Gastroesophageal sphincter (tissue), 4 donors: ENCODE measurements around the gene MMRN2. TPM values are rescaled to one million over a fixed set of nuclear protein-coding genes. Genes with fewer than 3 reads are reported as not detected.
A peak's percentile ranks its signal among the peaks of the same experiment; 100 is the strongest.

Experiments used
- ATAC-seq: fragments of 150-250 bp; one replicate; pipeline ENCODE4 v1.9.1; 2016; ENCODE audit warnings: mild to moderate bottlenecking, moderate library complexity
- H3K27ac ChIP-seq, 4 donors: fragments of 200-600 bp; sonication (generic) in 3 of 4; 1 replicate in 3 of 4; 2 replicates in 1 of 4; pipeline ENCODE4 v1.5.1; 2016 to 2019
- H3K27me3 ChIP-seq: fragments of 200-600 bp; sonication (generic); one replicate; pipeline ENCODE4 v1.5.1; 2019
- H3K36me3 ChIP-seq, 2 donors: fragments of 200-600 bp; sonication (generic); one replicate each; pipeline ENCODE4 v1.5.1; 2019; ENCODE audit warnings: control low read depth in 1 of 2
- H3K4me1 ChIP-seq, 3 donors: fragments of 200-600 bp; sonication (generic); 1 replicate in 2 of 3; 2 replicates in 1 of 3; pipeline ENCODE4 v1.5.1; 2016 to 2019; ENCODE audit warnings: control low read depth in 2 of 3
- H3K4me3 ChIP-seq, 2 donors: fragments of 200-600 bp; sonication (generic); one replicate each; pipeline ENCODE4 v1.5.1; 2019; ENCODE audit warnings: mild to moderate bottlenecking in 1 of 2, moderate library complexity in 1 of 2
- H3K9me3 ChIP-seq, 3 donors: fragments of 200-600 bp; sonication (generic); one replicate each; pipeline ENCODE4 v1.5.1; 2017 to 2019; ENCODE audit warnings: control low read depth in 2 of 3
- EP300 ChIP-seq: sonication (generic); formaldehyde crosslinking; IDR thresholded peaks from one replicate; pipeline ENCODE4 v1.6.1; 2017; ENCODE audit warnings: antibody characterized with exemption, mild to moderate bottlenecking
- POLR2A ChIP-seq, 2 donors: fragments of 450-650 bp; IDR thresholded peaks; one replicate each; pipeline ENCODE4 v1.6.1; 2017; ENCODE audit warnings: antibody characterized with exemption in 2 of 2, mild to moderate bottlenecking in 2 of 2, moderate library complexity in 1 of 2
- POLR2AphosphoS5 ChIP-seq: sonication (generic); formaldehyde crosslinking; IDR thresholded peaks from one replicate; pipeline ENCODE4 v1.6.1; 2017; ENCODE audit warnings: antibody characterized with exemption
- WGBS, 2 donors: methylation state at CpG; one replicate each; pipeline ENCODE4 v1.1.5; 2018; ENCODE audit warnings: low coverage in 1 of 2; 5-methylcytosine and 5-hydroxymethylcytosine counted together
- total RNA-seq, 4 donors: library from RNA; depleted of rRNA; stranded (reverse); fragments of >200 nt; gene quantifications; one replicate each; pipeline ENCODE4 v1.1.0, GENCODE V29; 2016
- TF ChIP-seq, protein P1 (sequence below), 4 experiments: fragments of 200-600 bp in 2 of 4; fragments of 450-650 bp in 2 of 4; sonication (generic) in 1 of 4; IDR thresholded peaks; one replicate each; pipeline ENCODE4 v1.5.1; 2017 to 2019; ENCODE audit warnings: antibody characterized with exemption in 4 of 4, mild to moderate bottlenecking in 2 of 4, moderate library complexity in 2 of 4

Gene MMRN2
- total RNA-seq, 4 donors from 2014 or later, result 18.5 to 77.7 (median 42.2) TPM

DNA sequence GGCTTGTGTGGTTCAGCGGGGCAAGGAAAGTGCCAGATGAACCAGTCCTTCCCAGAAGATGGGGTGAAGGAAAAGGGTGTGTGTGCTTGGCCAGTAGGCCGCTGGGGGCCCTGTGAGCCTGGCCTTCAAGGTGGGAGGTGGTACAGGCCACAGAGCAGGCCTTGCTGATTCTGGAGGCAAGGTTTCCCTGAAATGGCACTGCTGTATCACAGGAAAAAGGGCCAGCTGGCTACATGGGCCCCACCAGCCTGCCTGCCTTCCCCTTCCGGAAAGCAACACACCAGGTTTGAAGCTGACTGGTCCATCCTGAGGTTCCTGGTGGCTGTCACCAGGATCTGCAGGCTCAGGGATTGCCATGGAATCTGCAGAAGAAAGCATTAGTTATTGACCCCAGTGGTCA, 12.5 kb downstream of the MMRN2 start:
- no peak for TF ChIP-seq POLR2A (IDR thresholded peaks at IDR 0.05)
- TF ChIP-seq, protein P1, sequence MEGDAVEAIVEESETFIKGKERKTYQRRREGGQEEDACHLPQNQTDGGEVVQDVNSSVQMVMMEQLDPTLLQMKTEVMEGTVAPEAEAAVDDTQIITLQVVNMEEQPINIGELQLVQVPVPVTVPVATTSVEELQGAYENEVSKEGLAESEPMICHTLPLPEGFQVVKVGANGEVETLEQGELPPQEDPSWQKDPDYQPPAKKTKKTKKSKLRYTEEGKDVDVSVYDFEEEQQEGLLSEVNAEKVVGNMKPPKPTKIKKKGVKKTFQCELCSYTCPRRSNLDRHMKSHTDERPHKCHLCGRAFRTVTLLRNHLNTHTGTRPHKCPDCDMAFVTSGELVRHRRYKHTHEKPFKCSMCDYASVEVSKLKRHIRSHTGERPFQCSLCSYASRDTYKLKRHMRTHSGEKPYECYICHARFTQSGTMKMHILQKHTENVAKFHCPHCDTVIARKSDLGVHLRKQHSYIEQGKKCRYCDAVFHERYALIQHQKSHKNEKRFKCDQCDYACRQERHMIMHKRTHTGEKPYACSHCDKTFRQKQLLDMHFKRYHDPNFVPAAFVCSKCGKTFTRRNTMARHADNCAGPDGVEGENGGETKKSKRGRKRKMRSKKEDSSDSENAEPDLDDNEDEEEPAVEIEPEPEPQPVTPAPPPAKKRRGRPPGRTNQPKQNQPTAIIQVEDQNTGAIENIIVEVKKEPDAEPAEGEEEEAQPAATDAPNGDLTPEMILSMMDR (IDR thresholded peaks at IDR 0.05), result no peak
- TF ChIP-seq EP300, result no peak
- TF ChIP-seq POLR2AphosphoS5, result no peak
- H3K9me3 ChIP-seq, result no peaks in the 10 kb centered on the region
- H3K36me3 ChIP-seq, result peaks cover 0 to 22% of the 10 kb centered on the region in 2 donors
- peaks cover 0 to 47% (median 4%) of the 10 kb centered on the region in 3 donors for H3K4me1 ChIP-seq
- H3K27ac ChIP-seq, result no peak overlapping the region
- peaks cover 4% of the 10 kb centered on the region for H3K27me3 ChIP-seq
- H3K4me3 ChIP-seq, result no peak overlapping the region
- ATAC-seq, result no peak
- WGBS, 2 donors, result no CpG with 5 or more reads among the region's 3 CpGs

DNA sequence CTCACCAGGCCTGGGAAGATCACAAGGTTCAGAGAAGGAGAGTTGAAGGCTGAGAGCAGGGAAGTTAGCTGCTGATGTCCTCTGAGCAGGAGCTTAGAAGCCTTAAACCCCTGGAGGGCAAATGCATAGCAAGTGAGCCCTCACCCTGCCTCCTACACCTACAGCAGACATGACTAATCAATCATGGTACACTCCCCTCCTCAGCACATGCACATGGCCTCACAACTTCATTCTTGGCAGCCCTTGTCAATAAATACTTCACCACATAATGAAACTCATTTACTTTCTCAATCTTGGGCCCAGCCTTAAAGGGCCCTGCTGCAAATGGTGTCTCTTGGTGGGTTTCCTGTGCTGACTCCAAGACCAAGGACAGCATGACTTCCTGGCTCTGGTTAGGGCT, 12.9 kb downstream of the MMRN2 start:
- Histone ChIP-seq H3K9me3 (no peaks in the 10 kb centered on the region), H3K4me1 (peaks cover 0 to 52% (median 7%) of the 10 kb centered on the region in 3 donors), H3K36me3 (peaks cover 0 to 22% of the 10 kb centered on the region in 2 donors), H3K27me3 (peaks cover 4% of the 10 kb centered on the region), H3K27ac (no peak overlapping the region), H3K4me3 (no peak overlapping the region)
- ATAC-seq, result no peak
- TF ChIP-seq EP300, result no peak
- TF ChIP-seq, protein P1 (IDR thresholded peaks at IDR 0.05), result no peak

DNA sequence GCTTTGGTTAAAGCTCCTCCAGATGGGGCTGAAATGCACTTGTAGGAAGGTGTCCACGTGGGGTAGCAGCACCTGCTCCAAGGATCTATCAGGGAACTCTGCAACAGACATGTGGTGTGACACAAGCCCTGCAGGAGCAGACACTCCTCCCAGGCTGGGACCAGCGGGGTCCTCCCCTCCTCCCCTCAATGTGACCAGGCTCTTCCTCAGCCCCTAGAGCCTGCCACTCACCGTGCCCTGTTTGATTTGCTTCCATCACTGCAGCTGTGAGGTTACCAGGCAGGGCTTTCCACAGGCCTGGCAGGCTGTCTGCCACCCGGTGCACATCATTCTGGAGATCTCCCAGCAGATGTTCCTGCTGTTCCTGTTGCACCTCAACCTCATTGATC, 13.4 kb downstream of the MMRN2 start:
- Histone ChIP-seq H3K27ac (no peak overlapping the region), H3K4me3 (no peak overlapping the region), H3K27me3 (peaks cover 4% of the 10 kb centered on the region), H3K9me3 (no peaks in the 10 kb centered on the region), H3K36me3 (peaks cover 0 to 22% of the 10 kb centered on the region in 2 donors), H3K4me1 (peaks cover 0 to 56% (median 8%) of the 10 kb centered on the region in 3 donors)
- TF ChIP-seq, protein P1 (IDR thresholded peaks at IDR 0.05), result no peak
- no peak for TF ChIP-seq POLR2A (IDR thresholded peaks at IDR 0.05)
- no peak for TF ChIP-seq EP300
- no peak for TF ChIP-seq POLR2AphosphoS5
- ATAC-seq, result no peak
- 80% methylated on average over 1 of the region's 4 CpGs; no CpG with 5 or more reads in 1 of the 2 donors for WGBS, 2 donors

DNA sequence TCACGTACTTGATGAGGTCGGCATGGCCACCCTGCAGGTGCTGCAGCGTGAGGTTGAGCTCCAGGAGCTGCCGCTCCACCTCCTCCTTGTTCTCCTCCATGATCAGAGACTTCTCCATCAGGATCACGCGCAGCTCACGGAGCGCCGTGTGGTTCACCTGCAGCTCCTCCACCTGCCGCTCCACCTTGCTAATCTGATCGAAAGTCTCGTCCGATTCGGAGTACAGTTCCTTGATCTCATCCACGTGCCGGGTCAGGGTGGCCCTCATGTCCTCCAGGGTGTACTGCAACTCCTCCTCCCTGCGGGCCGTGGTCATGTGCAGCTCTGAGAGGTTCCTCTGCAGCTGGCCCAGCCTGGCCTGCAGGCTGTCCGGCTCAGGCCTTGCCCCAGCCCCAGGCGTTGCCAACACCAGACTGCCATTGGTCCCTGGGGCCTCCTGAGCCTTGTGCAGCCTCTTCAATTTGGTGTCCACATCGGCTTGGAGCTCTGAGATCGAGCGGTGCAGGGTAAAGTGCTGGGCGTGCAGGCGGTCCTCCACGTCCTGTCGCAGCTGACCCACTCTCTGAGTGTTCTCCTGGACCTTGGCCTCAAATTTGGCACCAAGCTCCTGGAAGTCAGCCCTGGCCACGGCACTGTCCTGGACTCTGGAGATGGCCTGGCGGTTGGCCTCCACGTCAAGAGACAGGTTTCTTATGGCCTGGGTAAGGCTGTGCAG, 13.9 kb downstream of the MMRN2 start:
- H3K4me1 ChIP-seq, result peaks cover 0 to 62% (median 8%) of the 10 kb centered on the region in 3 donors
- ATAC-seq, result no peak
- no peak overlapping the region for H3K4me3 ChIP-seq
- H3K27me3 ChIP-seq, result peaks cover 4% of the 10 kb centered on the region
- H3K36me3 ChIP-seq, result peaks cover 0 to 22% of the 10 kb centered on the region in 2 donors
- no peak overlapping the region for H3K27ac ChIP-seq
- WGBS, 2 donors, result 87% methylated on average over 10 of the region's 30 CpGs; no CpG with 5 or more reads in 1 of the 2 donors
- no peak for TF ChIP-seq EP300
- no peak for TF ChIP-seq POLR2A (IDR thresholded peaks at IDR 0.05)
- no peaks in the 10 kb centered on the region for H3K9me3 ChIP-seq

DNA sequence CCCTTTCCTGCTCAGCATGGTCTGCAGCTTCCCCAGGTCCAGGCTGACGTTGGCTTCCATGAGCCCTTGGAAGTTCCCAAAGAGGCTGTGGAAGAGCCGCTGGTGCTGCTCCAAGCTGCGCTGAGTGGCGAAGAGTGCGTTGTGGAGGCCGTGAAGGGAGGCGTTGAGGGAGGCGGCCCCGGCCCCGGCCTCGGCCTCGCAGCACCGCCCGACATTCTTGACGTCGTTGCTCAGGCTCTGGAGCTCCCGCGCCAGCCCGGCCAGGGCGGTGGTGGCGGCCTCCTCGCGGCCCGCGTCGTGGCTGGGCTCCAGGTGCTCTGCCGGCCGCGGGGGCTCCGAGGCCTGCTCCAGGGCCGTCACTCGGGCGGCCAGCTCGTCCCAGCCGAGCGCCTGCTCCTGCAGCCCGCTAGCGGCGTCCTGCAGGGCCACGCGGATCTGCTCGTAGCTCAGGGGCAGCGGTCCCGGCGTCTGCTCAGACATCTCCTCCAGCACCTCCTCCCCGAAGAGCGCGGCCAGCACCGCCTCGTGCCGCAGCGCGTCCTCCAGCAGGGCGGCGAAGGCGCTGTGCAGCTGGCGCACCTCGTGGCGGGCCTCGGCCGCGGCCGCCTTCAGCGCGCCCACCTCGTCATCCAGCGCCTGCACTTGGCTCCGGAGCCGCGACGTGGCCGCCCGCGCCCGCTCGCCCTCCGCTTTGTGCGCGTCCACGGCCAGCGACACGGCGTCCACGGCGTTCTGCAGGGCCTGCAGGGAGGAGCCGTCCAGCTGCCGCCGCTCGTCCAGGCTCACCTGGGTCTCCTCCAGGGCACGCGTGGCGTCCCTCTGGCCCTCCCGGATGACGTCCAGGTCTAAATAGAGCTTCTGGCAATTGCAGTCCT, 14.7 kb downstream of the MMRN2 start:
- Histone ChIP-seq H3K4me1 (peaks cover 0 to 65% (median 8%) of the 10 kb centered on the region in 3 donors), H3K27ac (peak overlapping the region in 1 of 4 donors; percentile 17), H3K36me3 (peaks cover 0 to 22% of the 10 kb centered on the region in 2 donors), H3K27me3 (peaks cover 4% of the 10 kb centered on the region), H3K4me3 (peak overlapping the region in 1 of 2 donors; percentile 22), H3K9me3 (no peaks in the 10 kb centered on the region)
- no CpG with 5 or more reads among the region's 94 CpGs for WGBS, 2 donors
- ATAC-seq, result peak; percentile 14
- TF ChIP-seq EP300 (no peak), POLR2AphosphoS5 (no peak), POLR2A (IDR thresholded peaks at IDR 0.05) (no peak)
- TF ChIP-seq, protein P1 (IDR thresholded peaks at IDR 0.05), result no peak
